HG03457 (cell line): ENCODE measurements around the gene GPRC5B.

Source experiments
- ATAC-seq: cut with Tn5 transposase; IDR thresholded peaks from one replicate; pipeline ENCODE4 v1.9.1; 2021; ENCODE audit warnings: moderate number of reproducible peaks; ENCODE audit not compliant: unreplicated experiment

The GPRC5B gene

GRCh38 chr16:19874026-19874425 is 10.6 kb downstream of the GPRC5B start:
- ATAC-seq = no peak

DNA sequence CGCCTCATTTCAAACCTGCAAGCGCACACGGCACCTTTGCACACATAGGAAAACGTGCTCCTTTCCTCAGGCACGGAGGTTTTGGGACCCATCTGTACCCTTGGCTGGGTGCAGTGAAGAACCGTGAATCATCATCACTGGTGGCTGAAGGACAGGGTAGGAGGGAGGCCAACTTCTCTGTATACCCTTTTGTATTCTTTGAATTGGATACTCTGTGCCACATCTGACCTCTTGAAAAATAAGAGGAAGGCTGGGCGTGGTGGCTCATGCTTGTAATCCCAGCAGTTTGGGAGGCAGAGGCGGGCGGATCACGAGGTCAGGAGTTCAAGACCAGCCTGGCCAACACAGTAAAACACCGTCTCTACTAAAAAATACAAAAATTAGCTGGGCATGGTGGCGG is 11.7 kb downstream of the GPRC5B start:
- ATAC-seq = no peak

- ATAC-seq = no peak
Measured at GRCh38 chr16:19872179-19872863, 12.3 kb downstream of the GPRC5B start.

DNA sequence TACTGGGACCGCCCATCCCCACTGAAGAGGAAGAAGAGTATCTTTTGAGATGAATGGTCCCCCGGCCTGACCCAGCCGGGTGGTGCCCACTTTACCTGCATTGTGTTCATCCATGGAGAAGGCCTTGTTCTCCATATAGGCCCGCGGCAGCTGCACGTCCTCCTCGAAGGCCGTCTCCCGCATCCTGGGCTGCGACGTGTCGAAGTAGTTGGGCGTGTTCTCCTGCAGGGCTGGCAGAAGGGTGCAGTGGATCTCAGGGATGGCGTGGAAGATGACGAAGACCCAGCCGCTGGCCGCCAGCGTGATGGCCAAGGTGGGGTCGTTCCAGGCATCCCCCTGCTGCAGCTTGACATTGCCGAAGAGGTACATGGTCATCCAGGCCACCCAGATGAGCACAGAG is 12.9 kb downstream of the GPRC5B start:
- ATAC-seq = no peak

- no peak for ATAC-seq
Measured at GRCh38 chr16:19868421-19868820, 16.2 kb downstream of the GPRC5B start.

- ATAC-seq = no peak
Measured at GRCh38 chr16:19864566-19864965, 20.1 kb downstream of the GPRC5B start.

- ATAC-seq = no peak
Measured at GRCh38 chr16:19863990-19864389, 20.7 kb downstream of the GPRC5B start.

GRCh38 chr16:19861811-19862327 is 22.8 kb downstream of the GPRC5B start:
- ATAC-seq = no peak

GRCh38 chr16:19861133-19861532 is 23.5 kb downstream of the GPRC5B start:
- no peak for ATAC-seq

GRCh38 chr16:19860166-19861041 is 24.2 kb downstream of the GPRC5B start:
- no peak for ATAC-seq

GRCh38 chr16:19859603-19860002 is 25.0 kb downstream of the GPRC5B start:
- ATAC-seq = no peak

- no peak for ATAC-seq
Measured at GRCh38 chr16:19859166-19859565, 25.5 kb downstream of the GPRC5B start.

GRCh38 chr16:19858340-19859018 is 26.2 kb downstream of the GPRC5B start:
- ATAC-seq = no peak

GRCh38 chr16:19857593-19858339 is 26.9 kb downstream of the GPRC5B start:
- ATAC-seq = no peak

GRCh38 chr16:19856120-19856519 is 28.5 kb downstream of the GPRC5B start:
- no peak for ATAC-seq

- no peak for ATAC-seq
Measured at GRCh38 chr16:19854543-19854876, 30.1 kb downstream of the GPRC5B start.

GRCh38 chr16:19853742-19854542 is 30.7 kb downstream of the GPRC5B start:
- ATAC-seq = no peak

DNA sequence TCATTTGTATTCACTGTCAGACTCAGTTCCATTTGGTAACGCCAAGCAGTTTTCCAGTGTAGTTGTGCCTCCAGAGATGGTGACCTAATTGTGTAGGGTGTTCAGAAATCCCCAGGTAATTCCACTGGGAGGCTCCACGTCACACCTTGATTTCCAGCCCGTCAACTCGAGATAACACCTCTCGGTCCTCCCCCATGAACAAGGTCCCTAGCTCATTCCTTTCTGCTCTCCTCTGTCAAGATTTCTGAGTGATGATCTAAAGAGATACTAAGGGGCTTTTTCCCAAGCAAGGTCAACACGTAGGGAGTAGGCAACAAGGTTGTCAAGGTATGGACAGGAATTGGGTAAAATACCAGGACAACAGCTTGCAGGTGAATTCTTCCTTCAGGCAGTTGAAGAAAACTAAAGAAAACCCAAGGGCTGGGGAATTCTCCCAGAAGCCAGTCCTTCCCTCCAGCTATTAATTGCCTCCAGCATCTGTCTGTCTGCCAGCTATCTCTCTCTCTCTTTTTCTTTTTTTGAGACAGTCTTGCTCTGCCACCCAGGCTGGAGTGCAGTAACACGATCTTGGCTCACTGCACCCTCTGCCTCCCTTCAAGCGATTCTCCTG is 31.4 kb downstream of the GPRC5B start:
- no peak for ATAC-seq

DNA sequence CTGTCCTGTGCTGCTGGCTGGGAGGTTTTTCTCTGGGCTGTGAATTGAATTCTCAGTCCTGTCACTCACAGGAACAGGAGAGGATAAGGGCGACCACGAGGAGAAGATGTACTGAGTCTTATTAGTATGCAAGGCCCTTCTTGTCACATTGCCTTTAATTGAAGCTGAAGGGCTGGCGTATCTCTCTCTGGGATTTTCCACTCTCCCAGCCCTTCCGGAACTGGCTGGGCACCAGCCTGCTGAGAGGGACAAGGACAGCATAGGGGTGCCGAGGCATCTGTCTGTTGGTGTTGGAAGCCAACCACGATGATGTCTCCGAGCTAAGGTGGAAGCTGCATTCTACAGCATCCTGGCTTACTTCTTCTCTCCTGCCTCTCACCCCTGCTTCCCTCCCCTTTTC is 33.2 kb downstream of the GPRC5B start:
- no peak for ATAC-seq
